Measurements from ENCODE around the gene RPS4Y2. TPM values are rescaled to one million over a fixed set of nuclear protein-coding genes. Genes with fewer than 3 reads are reported as not detected.

Gene RPS4Y2
- total RNA-seq, 1 experiment from 2014 or later, result not detected

GRCh38 chrY:20745060-20745459 is 10.8 kb upstream of the RPS4Y2 start:
- Histone ChIP-seq H3K9me2 (replicated peaks; ENCODE audit: low read length) (no peaks in the 10 kb centered on the region), H3K27me3 (ENCODE audit: low read length) (no peaks in the 10 kb centered on the region), H2AFZ (ENCODE audit: low read length) (no peak overlapping the region), H3K36me3 (ENCODE audit: low read depth, low read length) (no peaks in the 10 kb centered on the region), H3F3A (ENCODE audit: low read length, unreplicated experiment) (no peaks in the 10 kb centered on the region), H3K27ac (ENCODE audit: low read length) (no peak overlapping the region), H4K20me1 (ENCODE audit: low read length) (no peaks in the 10 kb centered on the region), H3K4me2 (ENCODE audit: low read length) (no peak overlapping the region), H3K9me3 (ENCODE audit: low read length) (no peaks in the 10 kb centered on the region), H3K79me2 (ENCODE audit: low read length) (no peaks in the 10 kb centered on the region), H3K4me3 (ENCODE audit: low read length) (no peak overlapping the region), H3K4me1 (ENCODE audit: insufficient read depth, low read length) (no peaks in the 10 kb centered on the region), H3K9ac (ENCODE audit: low read length) (no peak overlapping the region)
- ATAC-seq (no peak), DNase-seq (no peak)
- POLR2A ChIA-PET (ENCODE audit: unreplicated experiment), result no interaction called here
- CTCF ChIA-PET, result no interaction called here
- BruUV-seq (replicated peaks), result no TSS peak
- intact Hi-C loops (cut with micrococcal nuclease), result no loop called here
- TF ChIP-seq CTCF (conservative IDR thresholded peaks at IDR 0.05; ENCODE audit: low read depth, low read length) (no peak), EZH2 (IDR thresholded peaks at IDR 0.05; ENCODE audit: low read length, unreplicated experiment) (no peak), EZH2phosphoT487 (IDR thresholded peaks at IDR 0.05; ENCODE audit: borderline replicate concordance, low read length) (no peak)

GRCh38 chrY:20746919-20747318 is 9.0 kb upstream of the RPS4Y2 start:
- DNase-seq (no peak), ATAC-seq (no peak)
- Histone ChIP-seq H3K9me3 (ENCODE audit: low read length) (no peaks in the 10 kb centered on the region), H3K27ac (ENCODE audit: low read length) (no peak overlapping the region), H3K9me2 (replicated peaks; ENCODE audit: low read length) (no peaks in the 10 kb centered on the region), H3K4me2 (ENCODE audit: low read length) (no peak overlapping the region), H3K36me3 (ENCODE audit: low read depth, low read length) (no peaks in the 10 kb centered on the region), H4K20me1 (ENCODE audit: low read length) (no peaks in the 10 kb centered on the region), H3K27me3 (ENCODE audit: low read length) (no peaks in the 10 kb centered on the region), H3K4me3 (ENCODE audit: low read length) (no peak overlapping the region), H2AFZ (ENCODE audit: low read length) (no peak overlapping the region), H3F3A (ENCODE audit: low read length, unreplicated experiment) (no peaks in the 10 kb centered on the region), H3K79me2 (ENCODE audit: low read length) (no peaks in the 10 kb centered on the region), H3K4me1 (ENCODE audit: insufficient read depth, low read length) (no peaks in the 10 kb centered on the region), H3K9ac (ENCODE audit: low read length) (no peak overlapping the region)
- ChIA-PET CTCF (no interaction called here), POLR2A (ENCODE audit: unreplicated experiment) (no interaction called here)
- intact Hi-C loops (cut with micrococcal nuclease), result no loop called here
- no TSS peak for BruUV-seq (replicated peaks)
- TF ChIP-seq EZH2 (IDR thresholded peaks at IDR 0.05; ENCODE audit: low read length, unreplicated experiment) (no peak), CTCF (conservative IDR thresholded peaks at IDR 0.05; ENCODE audit: low read depth, low read length) (no peak), EZH2phosphoT487 (IDR thresholded peaks at IDR 0.05; ENCODE audit: borderline replicate concordance, low read length) (no peak)

- Histone ChIP-seq H3K4me2 (ENCODE audit: low read length) (no peak overlapping the region), H3K9me3 (ENCODE audit: low read length) (no peaks in the 10 kb centered on the region), H3K79me2 (ENCODE audit: low read length) (no peaks in the 10 kb centered on the region), H3K27me3 (ENCODE audit: low read length) (no peaks in the 10 kb centered on the region), H3K4me3 (ENCODE audit: low read length) (no peak overlapping the region), H3K36me3 (ENCODE audit: low read depth, low read length) (no peaks in the 10 kb centered on the region), H3K9ac (ENCODE audit: low read length) (no peak overlapping the region), H3F3A (ENCODE audit: low read length, unreplicated experiment) (no peaks in the 10 kb centered on the region), H3K27ac (ENCODE audit: low read length) (no peak overlapping the region), H2AFZ (ENCODE audit: low read length) (no peak overlapping the region), H3K9me2 (replicated peaks; ENCODE audit: low read length) (no peaks in the 10 kb centered on the region), H4K20me1 (ENCODE audit: low read length) (no peaks in the 10 kb centered on the region), H3K4me1 (ENCODE audit: insufficient read depth, low read length) (no peaks in the 10 kb centered on the region)
- no peak for DNase-seq
- intact Hi-C loops (cut with micrococcal nuclease), result no loop called here
- ChIA-PET CTCF (no interaction called here), POLR2A (ENCODE audit: unreplicated experiment) (no interaction called here)
- no peak for ATAC-seq
- TF ChIP-seq EZH2 (IDR thresholded peaks at IDR 0.05; ENCODE audit: low read length, unreplicated experiment) (no peak), CTCF (conservative IDR thresholded peaks at IDR 0.05; ENCODE audit: low read depth, low read length) (no peak), EZH2phosphoT487 (IDR thresholded peaks at IDR 0.05; ENCODE audit: borderline replicate concordance, low read length) (no peak)
- no TSS peak for BruUV-seq (replicated peaks)
These were observed 8.0 kb downstream of the RPS4Y2 start for GRCh38 chrY:20763869-20764268.

All from PC-3 (cell line).